Stimulated activated CD4-positive, alpha-beta T cell treated with anti-CD3 and anti-CD28 coated beads, Interleukin-15, amount 100 ng/mL, for 24 hours (primary cell): ENCODE measurements around the gene DNMT1.

Experiments used
- DNase-seq: peaks from one replicate; pipeline ENCODE4 v3.0.0-alpha.2; 2020

DNMT1 gene

DNA sequence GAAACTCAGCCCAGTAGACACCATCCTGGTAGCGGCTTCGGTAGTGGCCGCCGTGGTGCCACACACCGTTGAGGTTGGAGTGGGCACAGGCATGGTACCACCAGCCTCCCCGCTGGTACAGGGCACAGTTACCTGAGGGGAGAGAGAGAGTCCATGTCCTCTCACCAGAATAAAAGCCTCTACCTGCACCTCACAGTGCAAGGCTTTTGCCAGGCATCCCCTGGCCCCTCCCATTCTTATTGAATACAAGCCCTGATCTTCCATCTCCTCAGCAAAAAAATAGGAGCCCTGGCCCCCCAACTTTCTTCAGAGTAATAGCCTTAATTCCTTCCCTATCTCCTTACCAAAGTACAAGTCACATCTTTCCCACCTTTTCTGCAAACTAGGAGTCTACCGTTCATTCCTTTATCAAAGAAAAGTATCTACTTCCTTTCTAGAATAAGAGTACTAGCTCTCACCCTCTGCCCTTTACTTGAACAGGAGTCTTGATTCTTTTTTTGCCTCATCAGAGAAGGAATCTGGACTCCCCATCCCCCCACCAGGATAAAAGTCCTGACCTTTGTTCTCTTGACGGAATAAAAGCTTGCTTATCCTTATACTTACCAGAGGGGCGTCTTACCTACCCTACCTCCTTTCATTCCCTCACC, 102.0 kb downstream of the DNMT1 start:
- no peak for DNase-seq

DNA sequence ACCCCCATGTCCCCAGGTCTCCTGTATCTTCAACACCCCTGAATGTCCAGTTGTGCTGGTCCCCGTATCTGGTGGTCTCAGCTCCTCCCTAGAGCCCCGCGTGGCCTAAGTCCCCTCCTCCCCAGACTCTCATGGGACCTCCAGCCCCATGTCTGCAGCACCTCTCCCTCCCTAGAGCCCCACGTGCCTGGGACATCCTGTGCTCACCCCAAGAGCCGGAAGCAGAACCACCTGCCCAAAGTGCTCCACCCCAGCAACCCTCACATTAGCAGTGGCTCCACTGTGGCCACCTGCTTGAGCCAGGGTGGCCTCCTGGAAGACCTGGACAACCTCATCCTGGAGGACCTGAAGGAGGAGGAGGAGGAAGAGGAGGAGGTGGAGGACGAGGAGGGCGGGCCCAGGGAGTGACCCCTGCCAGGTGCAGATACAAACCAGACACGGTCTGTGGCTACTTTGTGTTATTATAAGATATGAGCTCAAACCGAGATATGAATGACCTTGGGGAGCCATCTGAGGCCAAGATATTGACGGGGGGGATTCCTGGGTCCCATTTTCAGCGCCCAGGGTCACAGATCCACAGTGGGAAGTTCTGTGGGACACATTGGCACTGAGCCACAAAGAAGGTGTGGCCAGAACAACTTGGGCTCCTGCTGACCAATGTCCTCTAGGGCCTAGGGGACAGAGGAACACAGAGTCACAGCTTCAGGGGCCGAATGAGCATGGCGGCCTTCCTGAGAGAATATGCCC, 102.7 kb downstream of the DNMT1 start:
- DNase-seq, result no peak

DNA sequence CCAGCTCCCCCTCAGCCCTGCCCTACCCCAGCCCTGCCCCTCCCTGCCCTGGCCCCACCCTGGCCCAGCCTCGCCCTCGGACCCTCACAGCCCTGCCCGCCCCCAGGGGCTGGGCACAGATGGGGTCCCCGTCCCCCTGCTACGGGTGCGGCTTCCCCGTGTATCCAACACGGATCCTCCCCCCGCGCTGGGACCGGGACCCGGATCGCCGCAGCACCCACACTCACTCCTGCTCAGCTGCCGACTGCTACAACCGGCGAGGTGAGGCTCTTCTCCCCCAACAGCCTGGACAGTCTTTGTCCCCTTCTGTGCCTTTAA, 103.4 kb downstream of the DNMT1 start:
- no peak for DNase-seq

DNA sequence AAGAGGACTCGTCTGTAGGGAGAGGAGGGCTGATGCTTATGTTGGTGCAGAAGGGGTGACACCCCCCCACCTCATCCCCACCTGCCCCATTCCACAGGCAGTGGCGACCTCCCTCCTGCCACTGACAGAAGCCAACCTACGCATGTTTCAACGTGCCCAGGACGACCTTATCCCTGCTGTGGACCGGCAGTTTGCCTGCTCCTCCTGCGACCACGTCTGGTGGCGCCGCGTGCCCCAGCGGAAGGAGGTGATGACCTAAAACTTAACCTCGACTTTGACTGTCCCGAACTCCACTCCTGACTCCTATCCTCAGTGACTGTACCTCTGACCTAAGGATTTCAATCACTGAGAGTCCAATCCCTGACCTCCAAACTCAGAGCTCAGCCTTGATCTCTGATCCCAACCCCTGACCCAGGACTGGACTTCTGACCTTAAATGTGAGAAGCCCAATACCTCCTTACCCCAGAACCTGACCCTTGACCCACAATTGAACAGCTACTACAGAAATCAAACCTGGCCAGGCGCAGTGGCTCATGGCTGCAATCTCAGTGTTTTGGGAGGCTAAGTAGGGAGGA, 104.9 kb downstream of the DNMT1 start:
- no peak for DNase-seq

DNA sequence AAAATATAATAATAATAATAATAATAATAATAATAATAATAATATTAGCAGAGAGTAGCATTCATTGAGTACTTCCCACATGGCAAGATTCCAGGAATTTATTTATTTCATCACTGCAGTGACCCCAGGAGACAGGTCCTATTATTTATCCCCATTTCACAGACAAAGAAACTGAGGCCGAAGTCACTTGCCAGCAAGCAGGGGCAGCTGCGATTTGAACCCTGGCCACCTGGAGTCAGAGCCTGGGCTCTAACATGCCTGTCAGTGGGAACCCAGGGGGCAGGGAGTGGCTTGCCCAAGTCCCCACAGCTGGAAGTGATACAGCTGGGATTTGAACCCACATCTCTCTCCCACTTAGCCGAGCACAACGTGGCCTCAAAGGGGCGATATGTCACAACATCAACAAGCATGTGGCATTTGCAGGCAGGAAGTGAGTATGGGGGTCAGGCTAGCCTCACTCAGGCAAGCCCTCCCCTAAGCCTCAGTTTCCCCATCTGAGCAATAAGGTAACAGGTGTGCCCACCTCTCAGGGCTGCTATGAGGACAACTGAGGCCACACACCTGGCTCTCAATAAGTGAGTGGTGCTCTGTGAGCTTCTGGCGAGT, 105.7 kb downstream of the DNMT1 start:
- no peak for DNase-seq

DNA sequence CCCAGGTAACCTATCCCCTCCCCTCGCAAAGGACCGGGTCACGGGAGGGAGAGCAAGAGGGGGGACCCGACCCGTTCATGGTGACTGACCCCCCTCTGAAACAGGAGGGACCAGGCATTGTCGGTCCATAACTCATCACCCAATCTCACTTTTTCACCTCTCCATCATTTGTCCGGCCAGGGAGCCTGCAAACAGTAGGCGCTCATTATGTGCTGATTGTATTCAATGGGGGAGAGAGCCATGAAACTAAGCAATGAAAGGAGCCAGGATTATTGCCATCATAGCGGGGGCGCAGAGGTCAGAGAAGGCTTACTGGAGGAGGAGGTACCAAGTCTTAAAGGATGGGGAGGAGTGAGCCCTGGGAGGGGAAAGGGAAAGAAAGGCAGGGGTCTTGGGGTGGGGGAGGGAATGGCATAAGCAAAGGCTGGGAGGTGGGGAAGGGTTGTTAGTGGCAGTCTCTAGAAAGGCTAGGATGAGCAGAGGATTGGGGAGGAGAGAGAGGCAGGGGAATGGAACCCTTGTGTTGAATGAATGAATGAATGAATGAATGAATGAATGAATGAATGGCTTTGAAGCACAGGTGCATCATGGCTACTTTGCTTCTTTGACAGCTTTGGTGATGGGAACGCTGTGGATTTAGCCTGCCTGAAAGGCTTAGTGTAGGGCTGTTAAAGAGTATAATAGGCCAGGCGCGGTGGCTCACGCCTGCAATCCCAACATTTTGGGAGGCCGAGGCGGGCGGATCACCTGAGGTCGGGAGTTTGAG, 107.3 kb downstream of the DNMT1 start:
- DNase-seq, result no peak

DNA sequence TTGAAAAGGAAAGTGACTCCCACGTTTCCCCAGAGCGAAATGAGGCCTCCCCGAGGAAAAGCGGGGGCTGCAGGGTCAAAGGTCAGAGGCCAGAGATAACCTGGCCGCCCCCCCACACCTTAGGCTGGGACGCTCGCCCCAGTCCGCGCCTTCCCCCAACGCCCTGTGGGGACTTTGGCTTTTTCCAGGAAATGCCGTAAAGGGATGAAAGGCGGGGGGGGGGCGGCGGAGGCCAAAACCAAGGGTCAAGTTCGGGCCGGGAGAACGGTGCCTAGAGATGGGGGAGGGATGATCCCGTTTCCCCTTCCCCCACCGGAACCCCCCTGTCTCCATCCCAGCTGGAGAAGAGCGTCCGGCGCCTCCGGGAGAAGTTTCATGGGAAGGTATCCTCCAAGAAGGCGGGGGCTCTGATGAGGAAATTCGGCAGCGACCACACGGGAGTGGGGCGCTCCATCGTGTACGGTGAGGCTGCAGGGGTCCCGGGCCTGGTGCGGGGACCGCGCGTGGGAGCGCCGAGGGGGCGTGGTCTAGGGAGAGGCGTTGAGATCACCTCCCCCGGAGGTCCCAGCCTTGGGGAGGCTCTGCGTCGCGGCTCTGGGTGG, 108.1 kb downstream of the DNMT1 start:
- peak; percentile 66 for DNase-seq

DNA sequence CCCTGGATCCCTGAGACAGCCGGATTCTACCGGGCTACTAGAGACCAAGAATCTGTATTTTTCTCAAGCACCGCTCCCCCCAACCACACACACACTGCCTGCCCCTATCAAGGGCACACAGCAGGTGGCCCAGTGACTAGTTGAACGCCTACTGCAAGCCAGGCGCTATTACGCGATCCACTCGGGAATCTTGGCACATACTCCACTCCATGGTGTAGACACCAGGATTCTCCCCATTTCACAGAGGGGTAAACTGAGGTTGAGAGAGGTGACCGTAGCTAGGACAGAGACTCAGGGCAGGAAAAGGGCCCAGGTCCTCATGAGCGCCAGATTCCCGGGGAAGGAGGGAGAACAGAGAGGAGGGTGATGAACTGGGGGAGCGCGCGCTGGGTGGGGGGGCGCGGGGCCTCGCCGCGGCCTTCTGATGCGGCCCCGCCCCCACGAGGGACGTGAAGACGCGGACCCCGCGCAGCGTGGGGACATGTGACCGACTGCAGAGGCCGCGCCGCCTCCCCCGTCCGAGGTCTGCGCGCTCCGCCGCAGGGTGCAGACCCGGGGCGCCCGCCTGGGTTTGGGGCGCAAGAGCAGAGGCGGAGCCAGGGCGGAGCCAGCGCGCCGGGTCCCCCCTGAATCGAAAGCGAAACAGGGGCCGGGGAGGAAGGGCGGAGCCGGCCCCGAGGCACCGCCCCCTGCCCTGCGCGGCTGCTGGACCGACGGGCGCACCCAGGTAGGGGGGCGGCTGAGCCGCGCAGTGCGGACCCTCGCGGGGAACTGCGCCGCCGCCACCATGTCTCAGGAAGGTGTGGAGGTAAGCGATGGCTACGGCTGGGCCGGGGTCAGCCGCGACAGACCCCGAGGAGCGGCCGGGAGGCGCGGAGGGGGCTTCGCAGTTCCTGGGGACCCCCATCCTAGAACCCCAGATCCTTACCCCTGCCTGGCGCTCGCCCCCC, 108.8 kb downstream of the DNMT1 start, which contains the start of gene SHFL:
Gene SHFL, plus strand, starts transcription at position 677 of the 950 bp plus-strand sequence. Its CDS starts 111 bp downstream, at position 788.
- peak; percentile 87 for DNase-seq

DNA sequence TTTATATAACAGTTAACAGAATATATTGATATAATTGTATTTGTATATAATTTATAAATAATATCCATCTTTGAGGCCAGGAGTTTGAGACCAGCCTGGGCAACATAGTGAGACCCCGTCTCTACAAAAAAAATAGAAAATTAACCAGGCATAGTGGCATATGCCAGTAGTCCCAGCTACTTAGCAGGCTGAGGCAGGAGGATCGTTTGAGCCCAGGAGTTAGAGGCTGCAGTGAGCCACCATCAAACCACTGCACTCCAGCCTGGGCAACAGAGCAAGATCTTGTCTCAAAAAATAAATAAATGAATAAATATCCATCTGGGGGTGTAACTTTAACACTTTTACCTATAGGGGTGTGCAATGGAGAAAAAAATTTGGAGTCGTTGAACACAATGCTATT, 110.0 kb downstream of the DNMT1 start:
- DNase-seq, result no peak

DNA sequence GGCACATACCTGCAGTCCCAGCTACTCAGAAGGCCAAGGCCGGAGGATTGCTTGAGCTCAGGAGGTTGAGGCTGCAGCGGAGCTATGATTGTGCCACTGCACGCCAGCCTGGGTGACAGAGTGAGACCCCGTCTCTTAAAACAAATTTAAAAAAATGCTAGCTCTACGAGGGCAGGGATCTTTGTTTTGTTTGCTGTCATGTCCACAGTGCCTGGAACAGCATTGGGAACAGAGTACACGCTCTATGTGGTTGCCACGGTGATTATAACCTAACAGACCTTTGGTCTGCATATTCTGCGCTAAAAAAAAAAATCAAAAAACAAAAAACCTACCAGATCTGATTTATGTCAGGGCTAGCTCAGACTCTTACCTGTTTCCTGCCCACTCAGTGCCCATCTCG, 110.8 kb downstream of the DNMT1 start:
- no peak for DNase-seq
